Gastroesophageal sphincter (tissue), 3 donors: Measurements from ENCODE around the gene DIRAS1.
"Not testable (repeated sequence)": the region's sequence is repeated elsewhere in the genome, so short reads cannot be mapped to it uniquely, and the experiment has no call there.

Experiments
- CTCF ChIP-seq, 4 experiments: fragments of 200-600 bp in 2 of 4; fragments of 450-650 bp in 2 of 4; sonication (generic) in 1 of 4; IDR thresholded peaks; one replicate each; pipeline ENCODE4 v1.5.1; 2017 to 2019; ENCODE audit warnings: antibody characterized with exemption in 4 of 4, mild to moderate bottlenecking in 2 of 4, moderate library complexity in 2 of 4
- POLR2AphosphoS5 ChIP-seq: sonication (generic); formaldehyde crosslinking; IDR thresholded peaks from one replicate; pipeline ENCODE4 v1.6.1; 2017; ENCODE audit warnings: antibody characterized with exemption

GRCh38 chr19:2678948-2679347 lies 42.2 kb downstream of the DIRAS1 start:
- TF ChIP-seq POLR2AphosphoS5; CTCF (IDR thresholded peaks at IDR 0.05): not testable (repeated sequence)
